Progenitor cell of endocrine pancreas (in vitro differentiated cells): ENCODE results near the gene ELAVL3. TPM values are rescaled to one million over a fixed set of nuclear protein-coding genes. Genes with fewer than 3 reads are reported as not detected.

Experiments used
- DNase-seq: peaks from one replicate; pipeline ENCODE4 v3.0.0; 2021; ENCODE audit warnings: low spot score; ENCODE audit not compliant: unreplicated experiment
- H3K27ac Mint-ChIP-seq: 2 replicates; pipeline ENCODE4 v1.8.0; 2021; ENCODE audit warnings: mild to moderate bottlenecking, moderate library complexity, mixed read lengths
- H3K27me3 Mint-ChIP-seq: 2 replicates; pipeline ENCODE4 v1.8.0; 2021; ENCODE audit warnings: mixed read lengths
- H3K36me3 Mint-ChIP-seq: 2 replicates; pipeline ENCODE4 v1.8.0; 2022; ENCODE audit warnings: mixed read lengths; ENCODE audit not compliant: insufficient read depth
- H3K4me1 Mint-ChIP-seq: 2 replicates; pipeline ENCODE4 v1.8.0; 2021; ENCODE audit warnings: low read depth, mixed read lengths
- H3K4me3 Mint-ChIP-seq: 2 replicates; pipeline ENCODE4 v1.8.0; 2021; ENCODE audit warnings: low read depth, mild to moderate bottlenecking, moderate library complexity, mixed read lengths
- H3K9me3 Mint-ChIP-seq: 2 replicates; pipeline ENCODE4 v1.8.0; 2021; ENCODE audit warnings: low read depth, mixed read lengths
- CTCF ChIP-seq: fragments of 200-600 bp; sonication (generic); IDR thresholded peaks from one replicate; pipeline ENCODE4 v1.5.0; 2021; ENCODE audit warnings: antibody characterized with exemption, mild to moderate bottlenecking; ENCODE audit not compliant: unreplicated experiment
- total RNA-seq: library from RNA; stranded (reverse); gene quantifications from 2 replicates; pipeline ENCODE4 v1.2.1, GENCODE V29; 2021

Gene ELAVL3
- total RNA-seq, 1 donor from 2014 or later: 1.4 TPM

DNA sequence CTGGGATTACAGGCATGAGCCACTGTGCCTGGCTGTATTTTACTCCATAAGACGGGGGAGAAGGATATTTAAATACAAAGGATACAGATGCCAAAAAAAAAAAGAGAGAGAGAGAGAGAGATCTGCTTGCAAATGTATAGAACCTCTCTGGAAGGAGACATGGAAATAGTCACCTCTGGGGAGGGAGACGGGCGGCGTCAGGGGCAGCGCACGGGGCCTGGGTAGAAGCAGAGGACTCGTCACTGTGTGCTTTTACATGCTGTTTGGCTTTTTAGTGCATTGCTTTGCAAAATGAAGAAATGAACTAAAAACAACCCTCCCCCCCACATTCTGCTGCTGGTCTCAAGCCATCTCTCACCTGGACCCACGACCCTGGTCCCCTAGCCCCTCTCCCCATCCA lies 29.6 kb upstream of the ELAVL3 start:
- Mint-ChIP-seq H3K4me3 (no peak overlapping the region), H3K27ac (peak overlapping the region; percentile 67)

GRCh38 chr19:11507370-11508078 lies 26.7 kb upstream of the ELAVL3 start:
- Mint-ChIP-seq H3K4me3 (peak overlapping the region; percentile 80), H3K9me3 (no peaks in the 10 kb centered on the region), H3K36me3 (peaks cover 4% of the 10 kb centered on the region), H3K27ac (no peak overlapping the region), H3K27me3 (no peaks in the 10 kb centered on the region), H3K4me1 (peaks cover 12% of the 10 kb centered on the region)
- TF ChIP-seq CTCF: no peak
- DNase-seq: no peak

More for the DNA sequence above, 29.6 kb upstream of the ELAVL3 start:
- H3K36me3 Mint-ChIP-seq: peaks cover 5% of the 10 kb centered on the region
- no peaks in the 10 kb centered on the region for H3K27me3 Mint-ChIP-seq
- no peak for DNase-seq
- H3K9me3 Mint-ChIP-seq: no peaks in the 10 kb centered on the region
- H3K4me1 Mint-ChIP-seq: peaks cover 5% of the 10 kb centered on the region
- no peak for TF ChIP-seq CTCF

- no peak overlapping the region for H3K27ac Mint-ChIP-seq
- no peaks in the 10 kb centered on the region for H3K27me3 Mint-ChIP-seq
- no peaks in the 10 kb centered on the region for H3K9me3 Mint-ChIP-seq
- H3K4me3 Mint-ChIP-seq: peak overlapping the region; percentile 80
- peaks cover 12% of the 10 kb centered on the region for H3K4me1 Mint-ChIP-seq
- TF ChIP-seq CTCF: no peak
- peaks cover 4% of the 10 kb centered on the region for H3K36me3 Mint-ChIP-seq
- DNase-seq: no peak
Observed at GRCh38 chr19:11506967-11507366, 26.1 kb upstream of the ELAVL3 start.

GRCh38 chr19:11506101-11506555 lies 25.3 kb upstream of the ELAVL3 start:
- H3K27ac Mint-ChIP-seq: peak overlapping the region; percentile 93
- peak overlapping the region; percentile 80 for H3K4me3 Mint-ChIP-seq
- no peaks in the 10 kb centered on the region for H3K27me3 Mint-ChIP-seq
- no peaks in the 10 kb centered on the region for H3K9me3 Mint-ChIP-seq
- H3K4me1 Mint-ChIP-seq: peaks cover 12% of the 10 kb centered on the region
- TF ChIP-seq CTCF: no peak
- peaks cover 1% of the 10 kb centered on the region for H3K36me3 Mint-ChIP-seq
- DNase-seq: no peak

DNA sequence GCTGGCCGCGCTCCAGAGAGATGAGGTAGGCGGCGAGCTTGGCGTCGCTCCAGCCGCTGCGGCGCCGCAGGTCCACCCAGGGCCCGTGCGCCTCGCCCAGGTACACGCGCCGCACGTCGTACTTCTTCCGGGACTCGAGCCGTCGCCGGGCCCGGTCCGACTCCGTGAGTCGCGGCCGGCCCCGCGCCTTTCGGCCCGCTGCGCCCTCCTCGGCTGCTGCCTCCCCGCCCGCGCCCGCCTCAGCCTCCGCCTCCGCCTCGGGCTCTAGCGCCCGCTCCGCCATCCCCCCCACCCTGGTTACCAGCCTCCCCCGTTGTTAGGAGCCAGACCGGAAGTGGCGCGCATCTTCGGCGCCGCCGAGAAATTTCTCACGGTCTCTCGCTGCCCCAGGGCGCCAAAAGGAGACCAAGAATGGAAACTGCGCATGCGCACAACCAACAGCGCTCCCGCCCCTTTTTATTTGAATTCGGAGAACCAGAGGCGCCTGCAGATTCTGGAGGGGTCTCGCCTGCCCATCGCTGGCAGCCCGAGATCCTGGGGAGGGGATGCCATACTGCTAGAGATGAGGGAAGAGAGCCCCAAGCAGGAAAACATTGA lies 24.8 kb upstream of the ELAVL3 start, which contains the start of gene ZNF653:
Gene ZNF653 (minus strand): TSS at position 336 of the 597 bp plus-strand sequence. CDS start 53 bp downstream, at position 283.
- Mint-ChIP-seq H3K4me1 (peaks cover 12% of the 10 kb centered on the region), H3K9me3 (no peaks in the 10 kb centered on the region), H3K36me3 (no peaks in the 10 kb centered on the region), H3K27me3 (no peaks in the 10 kb centered on the region), H3K27ac (peak within 1 kb of the TSS; percentile 95), H3K4me3 (peak within 1 kb of the TSS; percentile 80)
- peak; percentile 93 for DNase-seq
- TF ChIP-seq CTCF: no peak
